ENCODE measurements around the gene ANK3.

- no peak for TF ChIP-seq CTCF (IDR thresholded peaks at IDR 0.05)
- TF ChIP-seq POLR2A (IDR thresholded peaks at IDR 0.05), result no peak
Measured at GRCh38 chr10:60222047-60222446, 167.6 kb downstream of the ANK3 start.
